HS-27A (cell line): Measurements from ENCODE around the gene ASTL.

Experiments used
- DNase-seq: peaks from one replicate; pipeline ENCODE4 v3.0.0-alpha.2; 2012; ENCODE audit warnings: low read depth, missing footprints

Gene ASTL

GRCh38 chr2:96083064-96083939 is 55.0 kb downstream of the ASTL start:
- DNase-seq, result no peak

- no peak for DNase-seq
These were observed 55.9 kb downstream of the ASTL start for GRCh38 chr2:96082211-96083063.

GRCh38 chr2:96081042-96081441 is 57.3 kb downstream of the ASTL start:
- DNase-seq, result no peak

- no peak for DNase-seq
These were observed 63.0 kb downstream of the ASTL start for GRCh38 chr2:96075199-96075771.

- no peak for DNase-seq
These were observed 64.1 kb downstream of the ASTL start for GRCh38 chr2:96074156-96074555.

- DNase-seq, result no peak
These were observed 65.0 kb downstream of the ASTL start for GRCh38 chr2:96073170-96073775.
